Measurements from ENCODE around the gene TRABD2B. TPM values are rescaled to one million over a fixed set of nuclear protein-coding genes. Genes with fewer than 3 reads are reported as not detected.

TRABD2B gene
- total RNA-seq, 3 donors from 2014 or later, result 1.4 to 3.7 (median 2.3) TPM

GRCh38 chr1:47849005-47849521 lies 148.1 kb downstream of the TRABD2B start:
- Histone ChIP-seq H3K4me3 (no peak overlapping the region), H3K4me1 (no peaks in the 10 kb centered on the region), H3K27ac (peak overlapping the region; percentile 64 to 74), H3K27me3 (no peaks in the 10 kb centered on the region), H3K9me3 (no peaks in the 10 kb centered on the region), H3K36me3 (no peaks in the 10 kb centered on the region)
- no peak for TF ChIP-seq CTCF (IDR thresholded peaks at IDR 0.05)
- TF ChIP-seq POLR2AphosphoS5 (IDR thresholded peaks at IDR 0.05), result no peak
- TF ChIP-seq POLR2A (IDR thresholded peaks at IDR 0.05), result no peak
- intact Hi-C loops (cut with DNase I; ENCODE audit: low total_unique reads), result no loop called here
- DNase-seq (ENCODE audit: low spot score in 2 of 2), result peak; percentile 49 to 59

- no peaks in the 10 kb centered on the region for H3K4me1 ChIP-seq
- TF ChIP-seq POLR2AphosphoS5 (IDR thresholded peaks at IDR 0.05) (no peak), CTCF (IDR thresholded peaks at IDR 0.05) (no peak), POLR2A (IDR thresholded peaks at IDR 0.05) (no peak)
- H3K36me3 ChIP-seq, result no peaks in the 10 kb centered on the region
- H3K27me3 ChIP-seq, result no peaks in the 10 kb centered on the region
- DNase-seq (ENCODE audit: low spot score in 2 of 2), result no peak
- intact Hi-C loops (cut with DNase I; ENCODE audit: low total_unique reads), result no loop called here
- H3K27ac ChIP-seq, result no peak overlapping the region
- no peak overlapping the region for H3K4me3 ChIP-seq
- no peaks in the 10 kb centered on the region for H3K9me3 ChIP-seq
These were observed 149.4 kb downstream of the TRABD2B start for GRCh38 chr1:47847763-47848162.

- intact Hi-C loops (cut with DNase I; ENCODE audit: low total_unique reads), result no loop called here
- Histone ChIP-seq H3K4me3 (no peak overlapping the region), H3K4me1 (no peaks in the 10 kb centered on the region), H3K9me3 (no peaks in the 10 kb centered on the region), H3K27me3 (no peaks in the 10 kb centered on the region), H3K27ac (no peak overlapping the region), H3K36me3 (no peaks in the 10 kb centered on the region)
- no peak for DNase-seq (ENCODE audit: low spot score in 2 of 2)
- no peak for TF ChIP-seq POLR2A (IDR thresholded peaks at IDR 0.05)
- TF ChIP-seq POLR2AphosphoS5 (IDR thresholded peaks at IDR 0.05), result no peak
- TF ChIP-seq CTCF (IDR thresholded peaks at IDR 0.05), result no peak
These were observed 152.6 kb downstream of the TRABD2B start for GRCh38 chr1:47844558-47844955.

- no peak overlapping the region for H3K4me3 ChIP-seq
- DNase-seq (ENCODE audit: low spot score in 2 of 2), result peak in 1 of 2 donors; percentile 35
These were observed 153.2 kb downstream of the TRABD2B start for GRCh38 chr1:47843781-47844557.

More at GRCh38 chr1:47843781-47844557, 153.2 kb downstream of the TRABD2B start:
- Histone ChIP-seq H3K9me3 (no peaks in the 10 kb centered on the region), H3K27me3 (no peaks in the 10 kb centered on the region), H3K36me3 (no peaks in the 10 kb centered on the region), H3K27ac (no peak overlapping the region), H3K4me1 (no peaks in the 10 kb centered on the region)
- TF ChIP-seq POLR2AphosphoS5 (IDR thresholded peaks at IDR 0.05), result no peak
- TF ChIP-seq CTCF (IDR thresholded peaks at IDR 0.05), result no peak
- TF ChIP-seq POLR2A (IDR thresholded peaks at IDR 0.05), result no peak
- intact Hi-C loops (cut with DNase I; ENCODE audit: low total_unique reads), result no loop called here

Measured in breast epithelium (tissue), 4 donors.